Fibroblast of lung (primary cell): ENCODE results near the gene IL23A.

Experiments used
- EZH2 ChIP-seq: IDR thresholded peaks from 2 replicates; pipeline ENCODE4 v1.5.1; 2012; ENCODE audit warnings: low read length, control low read depth, mild to moderate bottlenecking; ENCODE audit errors: missing control alignments
- TF ChIP-seq, protein P1 (sequence below), 2 donors: IDR thresholded peaks in 1 of 2; conservative IDR thresholded peaks in 1 of 2; 1 replicate in 1 of 2; 2 replicates in 1 of 2; pipeline ENCODE4 v1.5.1; 2011 to 2012; ENCODE audit warnings: low read length in 2 of 2, control low read depth in 1 of 2, inconsistent platforms in 1 of 2, low read depth in 1 of 2, mild to moderate bottlenecking in 1 of 2

GRCh38 chr12:56359851-56360767 lies 21.4 kb downstream of the IL23A start, which contains the start of gene STAT2:
- TF ChIP-seq, protein P1, sequence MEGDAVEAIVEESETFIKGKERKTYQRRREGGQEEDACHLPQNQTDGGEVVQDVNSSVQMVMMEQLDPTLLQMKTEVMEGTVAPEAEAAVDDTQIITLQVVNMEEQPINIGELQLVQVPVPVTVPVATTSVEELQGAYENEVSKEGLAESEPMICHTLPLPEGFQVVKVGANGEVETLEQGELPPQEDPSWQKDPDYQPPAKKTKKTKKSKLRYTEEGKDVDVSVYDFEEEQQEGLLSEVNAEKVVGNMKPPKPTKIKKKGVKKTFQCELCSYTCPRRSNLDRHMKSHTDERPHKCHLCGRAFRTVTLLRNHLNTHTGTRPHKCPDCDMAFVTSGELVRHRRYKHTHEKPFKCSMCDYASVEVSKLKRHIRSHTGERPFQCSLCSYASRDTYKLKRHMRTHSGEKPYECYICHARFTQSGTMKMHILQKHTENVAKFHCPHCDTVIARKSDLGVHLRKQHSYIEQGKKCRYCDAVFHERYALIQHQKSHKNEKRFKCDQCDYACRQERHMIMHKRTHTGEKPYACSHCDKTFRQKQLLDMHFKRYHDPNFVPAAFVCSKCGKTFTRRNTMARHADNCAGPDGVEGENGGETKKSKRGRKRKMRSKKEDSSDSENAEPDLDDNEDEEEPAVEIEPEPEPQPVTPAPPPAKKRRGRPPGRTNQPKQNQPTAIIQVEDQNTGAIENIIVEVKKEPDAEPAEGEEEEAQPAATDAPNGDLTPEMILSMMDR (conservative IDR thresholded peaks at IDR 0.05 in 1 of 2, IDR thresholded peaks at IDR 0.05 in 1 of 2; ENCODE audit: low read depth in 1 of 2, low read length in 2 of 2) = no peak
- TF ChIP-seq EZH2 = no peak
